ENCODE data around the gene HLA-G.
"Not testable (repeated sequence)": the region's sequence is repeated elsewhere in the genome, so short reads cannot be mapped to it uniquely, and the experiment has no call there.

DNA sequence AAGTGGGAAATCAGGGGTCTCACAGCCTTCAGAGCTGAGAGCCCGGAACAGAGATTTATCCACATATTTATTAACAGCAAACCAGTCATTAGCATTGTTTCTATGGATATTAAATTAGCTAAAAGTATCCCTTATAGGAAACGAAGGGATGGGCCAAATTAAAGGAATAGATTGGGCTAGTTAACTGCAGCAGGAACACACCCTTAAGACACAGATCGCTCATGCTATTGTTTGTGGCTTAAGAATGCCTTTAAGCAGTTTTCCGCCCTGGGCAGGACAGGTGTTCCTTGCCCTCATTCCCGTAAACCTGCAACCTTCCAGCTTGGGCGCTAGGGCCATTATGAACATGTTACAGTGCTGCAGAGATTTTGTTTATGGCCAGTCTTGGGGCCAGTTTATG, 48.1 kb downstream of the HLA-G start:
- not testable (repeated sequence) for TF ChIP-seq SRF (IDR thresholded peaks at IDR 0.05; ENCODE audit: low read depth); EZH2 (IDR thresholded peaks at IDR 0.05); EGR1 (IDR thresholded peaks at IDR 0.05; ENCODE audit: low read depth); CEBPB (IDR thresholded peaks at IDR 0.05; ENCODE audit: low read depth); TCF7L2 (IDR thresholded peaks at IDR 0.05; ENCODE audit: borderline replicate concordance, extremely low read depth, insufficient read depth, insufficient read length); POLR2AphosphoS5 (IDR thresholded peaks at IDR 0.05; ENCODE audit: low read depth, low read length)
- TF ChIP-seq, protein P1, sequence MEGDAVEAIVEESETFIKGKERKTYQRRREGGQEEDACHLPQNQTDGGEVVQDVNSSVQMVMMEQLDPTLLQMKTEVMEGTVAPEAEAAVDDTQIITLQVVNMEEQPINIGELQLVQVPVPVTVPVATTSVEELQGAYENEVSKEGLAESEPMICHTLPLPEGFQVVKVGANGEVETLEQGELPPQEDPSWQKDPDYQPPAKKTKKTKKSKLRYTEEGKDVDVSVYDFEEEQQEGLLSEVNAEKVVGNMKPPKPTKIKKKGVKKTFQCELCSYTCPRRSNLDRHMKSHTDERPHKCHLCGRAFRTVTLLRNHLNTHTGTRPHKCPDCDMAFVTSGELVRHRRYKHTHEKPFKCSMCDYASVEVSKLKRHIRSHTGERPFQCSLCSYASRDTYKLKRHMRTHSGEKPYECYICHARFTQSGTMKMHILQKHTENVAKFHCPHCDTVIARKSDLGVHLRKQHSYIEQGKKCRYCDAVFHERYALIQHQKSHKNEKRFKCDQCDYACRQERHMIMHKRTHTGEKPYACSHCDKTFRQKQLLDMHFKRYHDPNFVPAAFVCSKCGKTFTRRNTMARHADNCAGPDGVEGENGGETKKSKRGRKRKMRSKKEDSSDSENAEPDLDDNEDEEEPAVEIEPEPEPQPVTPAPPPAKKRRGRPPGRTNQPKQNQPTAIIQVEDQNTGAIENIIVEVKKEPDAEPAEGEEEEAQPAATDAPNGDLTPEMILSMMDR (IDR thresholded peaks at IDR 0.05 in 2 of 3, conservative IDR thresholded peaks at IDR 0.05 in 1 of 3; ENCODE audit: borderline replicate concordance in 1 of 3, insufficient read depth in 1 of 3, low read depth in 2 of 3, low read length in 2 of 3): not testable (repeated sequence)
- TF ChIP-seq, protein P2, sequence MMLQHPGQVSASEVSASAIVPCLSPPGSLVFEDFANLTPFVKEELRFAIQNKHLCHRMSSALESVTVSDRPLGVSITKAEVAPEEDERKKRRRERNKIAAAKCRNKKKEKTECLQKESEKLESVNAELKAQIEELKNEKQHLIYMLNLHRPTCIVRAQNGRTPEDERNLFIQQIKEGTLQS (IDR thresholded peaks at IDR 0.05): not testable (repeated sequence)
- TF ChIP-seq, protein P3, sequence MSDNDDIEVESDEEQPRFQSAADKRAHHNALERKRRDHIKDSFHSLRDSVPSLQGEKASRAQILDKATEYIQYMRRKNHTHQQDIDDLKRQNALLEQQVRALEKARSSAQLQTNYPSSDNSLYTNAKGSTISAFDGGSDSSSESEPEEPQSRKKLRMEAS (IDR thresholded peaks at IDR 0.05): not testable (repeated sequence)

Measured in HCT116 (cell line).